ENCODE data around the gene MFAP2. TPM values are rescaled to one million over a fixed set of nuclear protein-coding genes. Genes with fewer than 3 reads are reported as not detected.

Gene MFAP2
- total RNA-seq, 1 donor from 2014 or later, result 83.4 TPM

DNA sequence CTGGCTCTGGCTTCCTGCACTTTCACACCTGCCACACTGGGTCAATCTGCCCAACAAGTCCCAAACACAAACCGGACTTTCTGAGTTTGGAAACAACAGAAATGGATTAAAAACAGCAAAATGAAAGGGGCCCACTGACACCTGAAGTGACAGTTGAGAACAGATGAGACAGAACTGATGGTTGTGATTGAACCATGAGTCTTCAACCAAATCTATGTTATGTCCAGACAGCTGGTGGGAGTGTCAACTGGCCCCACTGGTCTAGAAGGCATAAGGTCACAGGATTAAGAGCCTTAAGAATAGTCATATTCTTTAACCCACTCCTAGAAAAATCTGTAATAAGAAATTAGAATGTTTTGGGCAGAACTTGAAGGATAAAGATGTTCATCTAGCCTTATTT lies 44.3 kb upstream of the MFAP2 start:
- no peak overlapping the region for H3K4me3 Mint-ChIP-seq

GRCh38 chr1:17023573-17023972 lies 43.2 kb upstream of the MFAP2 start:
- Mint-ChIP-seq H3K9me3 (no peaks in the 10 kb centered on the region), H3K27me3 (ENCODE audit: low read depth) (no peaks in the 10 kb centered on the region)
- DNase-seq (ENCODE audit: low read depth, low spot score), result no peak

More for the DNA sequence above, 44.3 kb upstream of the MFAP2 start:
- peaks cover 7% of the 10 kb centered on the region for H3K36me3 Mint-ChIP-seq (ENCODE audit: low read depth)
- no peak overlapping the region for H3K27ac Mint-ChIP-seq (ENCODE audit: unreplicated experiment)
- TF ChIP-seq, protein P1, sequence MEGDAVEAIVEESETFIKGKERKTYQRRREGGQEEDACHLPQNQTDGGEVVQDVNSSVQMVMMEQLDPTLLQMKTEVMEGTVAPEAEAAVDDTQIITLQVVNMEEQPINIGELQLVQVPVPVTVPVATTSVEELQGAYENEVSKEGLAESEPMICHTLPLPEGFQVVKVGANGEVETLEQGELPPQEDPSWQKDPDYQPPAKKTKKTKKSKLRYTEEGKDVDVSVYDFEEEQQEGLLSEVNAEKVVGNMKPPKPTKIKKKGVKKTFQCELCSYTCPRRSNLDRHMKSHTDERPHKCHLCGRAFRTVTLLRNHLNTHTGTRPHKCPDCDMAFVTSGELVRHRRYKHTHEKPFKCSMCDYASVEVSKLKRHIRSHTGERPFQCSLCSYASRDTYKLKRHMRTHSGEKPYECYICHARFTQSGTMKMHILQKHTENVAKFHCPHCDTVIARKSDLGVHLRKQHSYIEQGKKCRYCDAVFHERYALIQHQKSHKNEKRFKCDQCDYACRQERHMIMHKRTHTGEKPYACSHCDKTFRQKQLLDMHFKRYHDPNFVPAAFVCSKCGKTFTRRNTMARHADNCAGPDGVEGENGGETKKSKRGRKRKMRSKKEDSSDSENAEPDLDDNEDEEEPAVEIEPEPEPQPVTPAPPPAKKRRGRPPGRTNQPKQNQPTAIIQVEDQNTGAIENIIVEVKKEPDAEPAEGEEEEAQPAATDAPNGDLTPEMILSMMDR (conservative IDR thresholded peaks at IDR 0.05), result no peak
- H3K4me1 Mint-ChIP-seq, result no peaks in the 10 kb centered on the region
- no peaks in the 10 kb centered on the region for H3K27me3 Mint-ChIP-seq (ENCODE audit: low read depth)
- no peak for DNase-seq (ENCODE audit: low read depth, low spot score)
- no peaks in the 10 kb centered on the region for H3K9me3 Mint-ChIP-seq

DNA sequence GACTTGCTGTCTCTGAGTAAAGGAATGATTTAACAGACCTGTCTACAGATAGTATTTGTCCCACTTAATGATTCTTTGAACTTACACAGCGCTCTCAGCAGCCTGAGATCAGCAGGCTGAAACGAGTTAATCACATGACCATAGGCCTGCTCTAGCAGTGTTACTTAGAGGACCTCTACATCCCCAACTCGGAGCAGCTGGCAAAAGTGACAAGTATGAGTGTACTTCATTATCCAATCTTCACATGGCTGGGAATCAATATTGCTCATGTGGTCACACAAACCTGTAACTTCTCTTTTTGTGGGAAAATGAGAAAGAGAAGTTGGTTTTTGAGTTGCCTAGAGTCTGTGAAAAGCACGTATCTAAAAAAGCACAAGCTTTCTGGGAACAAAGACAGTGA lies 42.7 kb upstream of the MFAP2 start:
- TF ChIP-seq, protein P1 (conservative IDR thresholded peaks at IDR 0.05), result no peak
- peaks cover 7% of the 10 kb centered on the region for H3K36me3 Mint-ChIP-seq (ENCODE audit: low read depth)
- no peak overlapping the region for H3K4me3 Mint-ChIP-seq
- no peak overlapping the region for H3K27ac Mint-ChIP-seq (ENCODE audit: unreplicated experiment)
- no peaks in the 10 kb centered on the region for H3K4me1 Mint-ChIP-seq
- H3K27me3 Mint-ChIP-seq (ENCODE audit: low read depth), result no peaks in the 10 kb centered on the region
- no peaks in the 10 kb centered on the region for H3K9me3 Mint-ChIP-seq
- DNase-seq (ENCODE audit: low read depth, low spot score), result no peak

More at GRCh38 chr1:17023573-17023972, 43.2 kb upstream of the MFAP2 start:
- H3K4me1 Mint-ChIP-seq, result no peaks in the 10 kb centered on the region
- peaks cover 7% of the 10 kb centered on the region for H3K36me3 Mint-ChIP-seq (ENCODE audit: low read depth)
- no peak overlapping the region for H3K4me3 Mint-ChIP-seq
- H3K27ac Mint-ChIP-seq (ENCODE audit: unreplicated experiment), result no peak overlapping the region
- TF ChIP-seq, protein P1 (conservative IDR thresholded peaks at IDR 0.05), result no peak

GRCh38 chr1:17021896-17022295 lies 41.5 kb upstream of the MFAP2 start:
- Mint-ChIP-seq H3K9me3 (no peaks in the 10 kb centered on the region), H3K27ac (ENCODE audit: unreplicated experiment) (no peak overlapping the region), H3K4me3 (no peak overlapping the region), H3K27me3 (ENCODE audit: low read depth) (no peaks in the 10 kb centered on the region), H3K36me3 (ENCODE audit: low read depth) (peaks cover 2% of the 10 kb centered on the region), H3K4me1 (no peaks in the 10 kb centered on the region)
- no peak for DNase-seq (ENCODE audit: low read depth, low spot score)
- TF ChIP-seq, protein P1 (conservative IDR thresholded peaks at IDR 0.05), result no peak

- no peak overlapping the region for H3K27ac Mint-ChIP-seq (ENCODE audit: unreplicated experiment)
- H3K36me3 Mint-ChIP-seq (ENCODE audit: low read depth), result peaks cover 5% of the 10 kb centered on the region
Measured at GRCh38 chr1:17020502-17020901, 40.1 kb upstream of the MFAP2 start.

More at GRCh38 chr1:17020502-17020901, 40.1 kb upstream of the MFAP2 start:
- H3K4me1 Mint-ChIP-seq, result peaks cover 8% of the 10 kb centered on the region
- TF ChIP-seq, protein P1 (conservative IDR thresholded peaks at IDR 0.05), result no peak
- DNase-seq (ENCODE audit: low read depth, low spot score), result no peak
- H3K27me3 Mint-ChIP-seq (ENCODE audit: low read depth), result no peaks in the 10 kb centered on the region
- H3K4me3 Mint-ChIP-seq, result no peak overlapping the region
- no peaks in the 10 kb centered on the region for H3K9me3 Mint-ChIP-seq

Measured in neural crest cell (in vitro differentiated cells).